GM18519 (cell line): ENCODE measurements around the gene PTPRE.

Experiments used
- ATAC-seq: cut with Tn5 transposase; IDR thresholded peaks from one replicate; pipeline ENCODE4 v1.9.1; 2021; ENCODE audit warnings: mild to moderate bottlenecking, moderate library complexity; ENCODE audit not compliant: unreplicated experiment, low FRiP score

The PTPRE gene

DNA sequence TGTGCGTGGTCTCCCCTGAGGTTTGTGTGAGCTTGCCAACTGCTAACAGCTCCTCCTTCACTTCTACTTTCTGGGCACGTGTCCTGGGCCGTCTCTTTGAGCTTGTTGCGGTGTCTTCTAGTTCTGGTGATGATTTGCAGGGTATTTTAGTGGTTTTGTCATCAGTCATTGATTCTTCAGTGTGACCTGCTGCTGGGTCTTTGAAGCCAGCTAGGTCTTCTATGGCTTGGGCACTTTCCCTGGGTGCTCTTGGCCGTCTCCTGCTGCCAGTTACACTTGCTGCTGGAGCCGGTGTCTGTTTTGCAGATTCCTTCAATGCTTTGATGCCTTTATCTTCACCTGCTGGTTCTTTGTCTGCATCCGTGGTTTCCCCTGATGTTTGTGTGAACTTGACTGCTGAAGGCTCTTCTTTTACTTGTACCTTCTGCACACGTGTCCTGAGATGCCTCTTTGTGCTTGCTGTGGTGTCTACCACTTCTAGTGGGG is 196.4 kb downstream of the PTPRE start:
- no peak for ATAC-seq

DNA sequence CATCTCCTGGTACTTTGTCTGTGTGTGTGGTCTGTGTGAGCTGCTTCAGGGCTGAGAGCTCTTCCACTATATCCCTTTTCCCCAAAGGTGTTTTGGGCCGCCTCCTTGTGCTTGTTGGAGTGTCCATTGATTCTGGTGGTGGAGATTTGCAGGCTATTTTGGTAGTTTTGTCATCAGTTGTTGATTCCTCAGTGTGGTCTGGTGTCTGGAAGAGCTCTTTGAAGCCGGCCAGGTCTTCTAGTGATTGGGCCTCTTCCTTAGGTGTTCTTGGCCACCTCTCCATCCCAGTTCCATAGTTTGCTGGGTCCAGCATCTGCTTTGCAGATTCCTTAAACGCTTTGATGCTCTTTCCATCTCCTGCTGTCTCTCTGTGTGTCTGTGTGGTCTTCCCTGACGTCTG is 198.5 kb downstream of the PTPRE start:
- ATAC-seq = no peak

DNA sequence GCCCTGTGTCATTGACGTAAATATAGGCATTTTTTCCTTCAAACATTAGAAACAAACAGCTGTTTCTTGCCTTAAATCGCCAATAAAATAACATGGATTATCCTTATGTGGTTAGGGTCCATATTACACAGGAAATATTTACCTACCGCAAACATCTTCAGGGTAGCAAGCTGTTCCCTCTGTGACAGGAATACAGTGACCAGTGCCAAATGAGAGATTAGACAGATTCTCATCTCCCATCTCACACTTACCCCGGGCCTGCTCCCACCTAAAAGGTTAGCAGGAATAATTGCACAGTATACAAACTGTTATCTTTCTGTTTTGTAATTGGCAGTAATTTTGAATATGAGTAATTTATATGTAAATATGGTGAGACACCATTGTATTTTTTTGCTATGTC is 202.8 kb downstream of the PTPRE start:
- ATAC-seq = no peak

DNA sequence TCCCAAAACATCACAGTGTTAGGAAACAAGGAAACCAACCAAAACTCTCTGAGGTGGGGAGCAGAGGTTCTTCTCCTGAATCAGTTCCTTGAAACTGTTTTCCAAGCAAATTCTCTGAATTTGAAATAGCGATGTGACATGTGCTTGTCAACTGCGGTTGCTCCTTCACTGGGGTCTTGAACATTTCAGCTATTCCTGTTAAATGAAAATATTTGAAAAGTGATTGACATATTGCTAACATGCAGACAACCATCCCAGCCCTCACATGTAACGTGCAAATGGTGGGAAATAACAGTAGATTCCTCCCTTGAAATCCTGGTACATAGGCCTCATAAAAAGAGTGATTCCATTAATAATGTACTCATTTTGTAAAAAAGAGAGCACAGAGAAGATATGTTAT is 203.4 kb downstream of the PTPRE start:
- no peak for ATAC-seq

DNA sequence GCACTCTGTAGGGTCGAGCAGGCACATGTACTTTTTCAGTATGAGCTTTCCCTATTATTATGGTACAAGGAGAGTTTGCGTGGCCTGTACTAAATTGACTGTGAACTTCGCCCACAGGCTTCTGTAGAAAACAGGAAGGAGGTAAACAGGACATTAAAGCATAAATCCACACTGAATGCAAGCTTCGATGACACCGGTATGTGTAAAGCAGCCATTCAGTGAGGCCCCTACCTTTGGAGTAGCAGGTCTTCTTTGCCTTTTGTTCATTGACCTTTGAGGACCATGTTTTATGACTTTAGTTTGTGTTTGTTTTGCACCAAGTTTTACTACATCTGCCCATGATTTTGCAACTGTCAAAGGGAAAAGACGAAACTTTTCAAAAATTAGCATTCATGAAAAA is 204.8 kb downstream of the PTPRE start:
- no peak for ATAC-seq

DNA sequence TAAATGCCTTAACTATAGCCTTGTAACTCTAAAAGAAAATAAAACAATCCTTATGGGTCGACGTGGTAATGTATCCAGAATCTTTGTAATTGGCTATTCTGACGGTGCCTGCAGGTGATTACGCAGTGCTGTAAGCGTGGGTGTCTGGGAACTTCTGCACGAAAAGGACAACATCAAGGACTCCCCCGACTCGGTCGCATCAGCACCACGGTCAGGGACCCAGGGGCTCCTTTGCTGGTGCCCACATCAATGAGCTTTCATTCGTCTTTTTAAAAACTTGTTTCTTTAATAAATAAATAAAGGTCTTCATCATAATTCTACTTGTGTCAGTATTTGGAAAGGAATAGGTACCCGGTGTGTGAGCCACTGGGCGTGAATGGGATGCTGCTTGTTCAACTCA is 206.1 kb downstream of the PTPRE start:
- ATAC-seq = no peak

DNA sequence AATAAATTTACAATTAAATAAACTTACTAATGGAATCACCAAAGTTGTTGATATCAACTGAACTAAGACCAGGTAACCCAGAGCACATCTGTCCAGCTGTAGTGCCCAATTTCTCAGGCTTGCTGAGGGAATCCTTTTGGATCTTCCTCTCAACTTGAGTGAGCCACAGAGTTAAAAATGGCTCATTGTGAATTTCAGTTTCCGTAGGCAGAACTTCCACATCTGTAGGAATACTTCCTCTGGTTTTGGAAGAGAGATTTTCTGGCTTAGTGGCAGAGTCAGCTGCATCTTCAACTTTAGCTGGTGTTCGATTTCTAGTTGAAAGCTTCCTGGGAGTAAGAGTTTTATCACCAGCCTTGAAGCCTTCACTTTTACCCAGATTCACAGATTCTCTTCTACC is 208.0 kb downstream of the PTPRE start:
- ATAC-seq = no peak

DNA sequence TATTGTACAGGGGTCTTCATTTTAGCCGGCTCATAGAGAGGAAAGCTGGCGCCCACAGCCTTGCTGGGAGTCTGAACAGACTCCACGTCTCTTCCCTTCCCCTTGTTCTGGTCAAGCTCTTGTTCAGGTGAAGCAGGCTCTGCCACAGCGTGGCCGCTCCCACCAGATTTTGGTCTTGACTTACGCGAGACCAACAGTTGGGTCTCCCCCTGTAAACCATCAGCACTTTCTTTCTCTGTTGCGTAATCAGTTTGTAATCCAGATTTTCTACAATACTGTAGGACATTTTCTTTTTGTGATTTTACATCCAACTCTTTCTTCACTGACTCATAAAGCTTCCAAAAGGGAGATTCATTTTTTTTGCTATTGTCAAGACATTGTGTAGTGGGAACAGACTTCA is 208.5 kb downstream of the PTPRE start:
- no peak for ATAC-seq

DNA sequence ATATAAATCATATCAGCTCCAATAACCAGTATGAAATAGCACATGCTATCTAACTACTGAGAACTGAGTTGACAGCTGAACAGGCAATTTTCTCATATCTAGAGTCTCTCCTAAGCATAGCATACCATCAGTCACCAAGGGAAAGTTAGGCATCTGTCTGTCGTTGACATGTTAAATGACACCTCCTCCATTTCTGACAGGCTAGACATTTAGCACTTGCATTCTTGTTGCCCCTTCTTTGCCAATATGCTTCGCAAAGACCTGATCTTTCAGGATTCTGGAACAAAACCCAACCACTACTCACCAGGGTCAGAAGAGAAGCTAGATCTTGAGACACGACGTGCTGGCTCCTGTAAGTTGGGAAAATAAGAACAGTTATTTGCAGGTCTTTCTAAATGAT is 209.3 kb downstream of the PTPRE start:
- no peak for ATAC-seq

DNA sequence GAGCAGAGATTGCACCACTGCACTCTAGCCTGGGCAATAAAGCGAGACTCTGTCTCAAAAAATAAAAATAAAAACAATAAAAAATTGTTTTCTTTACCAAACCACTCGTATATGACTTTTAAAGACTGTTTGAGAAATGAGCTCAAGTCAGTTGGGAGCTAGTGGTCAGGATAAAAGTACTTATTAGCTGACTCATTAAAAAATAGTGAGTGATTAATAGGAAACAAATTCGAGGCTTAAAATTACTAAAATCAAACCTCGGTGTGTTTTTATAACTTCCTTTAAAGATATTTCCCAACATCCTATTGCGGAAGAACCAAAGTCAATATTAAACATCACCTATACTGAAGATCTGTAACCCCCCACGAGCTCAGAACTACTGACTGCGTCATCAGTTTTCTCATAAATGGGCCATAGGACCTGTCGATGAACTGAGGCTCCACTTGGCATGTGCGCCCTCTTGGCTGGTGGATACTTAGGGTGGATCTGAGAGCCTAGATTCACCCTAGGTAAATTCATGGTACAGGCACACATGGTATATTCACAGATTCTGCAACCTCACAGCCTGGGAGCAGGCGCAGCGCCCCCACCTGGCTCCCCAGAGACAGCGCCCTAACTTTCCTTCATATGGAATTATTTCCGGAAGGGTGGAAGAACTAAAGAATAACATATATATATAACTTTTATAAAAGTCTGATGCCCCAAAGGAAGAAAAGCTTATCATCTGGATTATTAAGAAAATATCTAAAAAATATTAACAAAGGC is 210.1 kb downstream of the PTPRE start:
- no peak for ATAC-seq

DNA sequence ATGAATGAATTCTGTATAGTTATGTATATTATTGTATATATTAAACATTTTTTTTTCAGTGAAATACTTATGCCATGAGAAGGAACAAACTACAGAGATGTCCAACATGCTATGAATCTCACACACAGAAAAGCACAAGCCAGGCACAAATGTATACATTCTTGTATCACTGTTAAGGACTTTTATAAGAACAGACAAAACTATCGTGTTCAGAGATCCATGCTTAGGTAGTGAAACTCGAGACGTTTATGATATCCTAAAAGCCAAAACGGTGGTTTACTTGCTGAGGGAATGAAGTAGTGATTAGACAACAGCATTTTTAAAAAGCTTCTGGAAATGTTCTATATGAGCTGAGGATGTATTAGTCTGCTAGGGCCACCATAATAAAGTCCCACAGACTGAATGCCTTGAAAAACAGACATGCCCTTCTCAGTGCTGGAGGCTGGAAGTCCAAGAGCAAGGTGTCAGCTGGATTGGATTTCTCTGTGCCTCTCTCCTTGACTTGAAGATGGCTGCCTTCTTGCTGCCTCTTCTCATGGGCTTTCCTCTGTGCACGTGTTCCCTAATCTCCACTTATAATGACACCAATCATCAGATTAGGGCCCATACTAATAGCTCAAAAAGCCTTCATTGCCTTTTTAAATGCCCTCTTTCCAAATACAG is 215.0 kb downstream of the PTPRE start:
- no peak for ATAC-seq

DNA sequence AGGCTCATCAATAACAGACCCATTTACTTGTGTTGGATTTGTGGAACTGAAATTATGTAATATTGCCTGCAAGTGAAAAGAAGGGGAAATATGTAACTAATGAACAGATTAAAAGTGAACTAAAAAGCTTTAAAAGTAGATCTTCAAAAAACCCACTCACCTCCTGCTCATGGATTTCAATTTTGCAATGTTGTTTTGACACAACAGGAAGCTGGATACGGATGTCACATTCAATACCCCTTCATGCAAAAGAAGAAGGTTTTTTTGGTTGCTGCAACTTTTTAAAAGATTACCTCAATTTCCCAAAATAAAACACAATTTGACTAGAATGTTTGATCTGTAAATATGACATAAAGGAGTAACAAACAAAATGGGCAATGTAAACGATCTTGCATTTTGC is 216.0 kb downstream of the PTPRE start:
- no peak for ATAC-seq

DNA sequence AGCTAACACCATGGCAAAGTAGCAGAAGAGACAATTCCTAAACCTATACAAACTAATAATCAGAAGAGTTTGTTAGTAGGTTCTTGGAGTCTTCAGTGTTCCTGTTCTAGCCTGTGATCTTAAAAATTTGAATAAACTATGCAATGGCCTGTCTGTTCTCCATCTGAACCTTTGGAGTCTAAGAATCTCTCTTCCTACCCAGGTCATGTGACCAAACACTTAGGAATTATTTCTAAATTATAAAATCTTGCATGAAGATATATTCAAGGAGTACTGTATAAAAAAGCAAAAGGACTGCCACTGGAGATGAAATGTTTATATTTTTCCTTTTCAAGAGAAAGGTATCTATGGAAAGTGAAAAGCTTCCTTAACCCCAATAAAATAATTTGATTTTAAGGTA is 216.9 kb downstream of the PTPRE start:
- ATAC-seq = no peak

DNA sequence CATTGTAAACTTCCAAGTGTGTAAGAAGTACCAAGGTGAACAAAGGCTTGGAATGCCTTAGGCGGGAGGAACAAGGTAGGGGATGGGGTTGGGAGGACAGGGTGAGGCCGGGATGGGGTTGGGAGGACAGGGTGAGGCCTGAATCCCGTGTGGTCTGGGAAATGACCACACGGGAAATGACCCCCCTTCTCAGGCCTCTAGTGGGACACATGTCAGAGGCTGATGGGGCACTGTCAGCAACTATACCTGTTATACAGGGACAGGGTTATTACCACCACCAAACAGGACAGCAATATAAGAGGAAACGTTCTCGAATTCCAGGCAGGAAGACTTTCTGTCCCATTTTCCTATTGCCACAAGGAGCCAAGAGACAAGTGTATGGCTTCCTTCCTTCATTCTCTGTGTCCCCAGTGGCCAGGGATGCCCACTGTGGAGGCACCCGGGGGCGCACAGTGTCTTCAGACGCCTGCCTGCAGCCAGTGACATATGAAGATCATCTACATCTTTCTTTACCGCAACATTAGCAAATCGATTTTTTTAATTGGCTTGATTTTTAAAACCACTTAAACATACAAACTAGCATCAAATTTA is 218.0 kb downstream of the PTPRE start:
- no peak for ATAC-seq

DNA sequence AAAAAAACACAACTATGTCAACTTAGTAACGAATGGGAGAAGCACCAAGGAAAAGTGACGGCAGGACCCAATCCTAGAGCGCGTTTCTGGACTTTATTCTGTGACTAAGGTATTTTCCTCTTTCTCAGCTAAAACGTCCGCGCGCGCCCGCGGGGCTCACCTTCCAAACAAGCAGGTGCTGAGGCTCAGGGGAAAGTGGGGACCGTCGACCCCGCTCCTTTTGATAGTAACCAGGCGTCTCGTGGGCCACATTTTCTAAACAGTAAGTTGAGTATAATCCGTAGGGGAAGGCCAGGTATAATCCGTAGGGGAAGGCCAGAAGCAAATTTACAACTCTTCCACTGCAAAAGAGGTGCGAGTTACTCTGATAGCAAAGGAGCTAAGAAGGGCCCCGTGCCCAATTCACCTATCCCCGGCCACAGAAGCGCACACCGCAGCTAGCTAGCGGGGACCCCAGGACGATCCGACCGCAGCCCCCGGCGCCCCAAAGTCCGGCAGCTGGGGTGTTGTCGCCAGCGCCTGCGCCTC is 218.6 kb downstream of the PTPRE start:
- ATAC-seq = no peak

DNA sequence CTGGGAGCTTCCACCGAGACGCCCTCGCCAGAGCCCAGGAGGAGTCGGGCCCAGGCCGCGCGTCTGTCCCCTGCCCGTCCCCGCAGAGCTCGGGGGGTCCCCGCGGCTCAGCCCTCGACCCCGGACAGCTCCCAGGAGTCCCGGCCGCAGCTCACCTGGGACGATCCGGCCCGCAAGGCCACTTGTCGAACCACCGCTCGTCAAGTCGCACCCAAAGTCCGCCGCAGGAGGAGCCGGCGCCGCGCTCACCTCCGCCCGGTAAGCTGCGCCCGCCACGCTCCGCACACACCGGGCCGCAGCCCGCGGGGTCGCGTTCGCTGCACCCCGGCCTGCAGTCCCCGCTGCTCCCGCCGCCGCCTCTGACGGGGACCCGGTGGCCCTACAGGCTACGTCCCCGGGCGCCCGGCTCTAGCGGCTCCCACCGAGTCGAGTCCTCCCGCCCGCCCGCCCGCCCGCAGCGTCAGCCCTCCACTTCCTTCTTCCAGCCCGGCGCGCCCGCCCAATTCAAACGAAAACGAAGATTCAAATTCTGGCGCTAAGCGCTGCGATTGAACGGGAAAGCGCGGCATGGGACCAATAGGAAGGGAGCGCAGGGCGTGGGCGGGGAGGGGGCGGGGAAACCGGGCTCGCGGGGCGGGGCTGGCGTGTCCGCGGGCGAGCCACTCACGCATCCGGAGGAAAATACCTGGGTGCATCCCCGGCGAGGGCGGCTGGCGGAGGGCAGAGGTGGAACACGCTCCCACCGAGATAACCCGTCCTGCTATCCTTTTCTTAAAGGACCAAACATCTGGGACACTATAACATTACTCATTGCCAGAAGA is 219.3 kb downstream of the PTPRE start, which contains the start of gene MKI67:
Gene MKI67, minus strand, starts transcription at position 480 of the 821 bp plus-strand sequence. CDS start 756 bp downstream, outside the sequence.
- peak; percentile 78 for ATAC-seq

DNA sequence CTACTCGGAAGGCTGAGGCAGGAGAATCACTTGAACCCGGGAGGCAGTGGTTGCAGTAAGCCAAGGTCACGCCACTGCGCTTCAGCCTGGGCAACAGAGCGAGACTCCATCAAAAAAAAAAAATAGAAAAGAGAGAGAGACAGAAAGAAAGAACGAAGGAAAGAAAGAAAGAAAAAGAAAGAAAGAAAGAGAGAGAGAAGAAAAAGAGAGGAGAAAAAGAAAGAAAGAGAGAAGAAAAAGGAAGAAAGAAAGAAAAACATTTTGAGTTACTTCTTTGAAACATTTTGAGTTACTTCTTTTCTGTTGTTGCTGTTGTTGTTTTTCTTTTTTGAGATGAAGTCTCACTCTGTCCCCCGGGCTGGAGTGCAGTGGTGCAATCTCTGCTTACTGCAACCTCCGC is 221.7 kb downstream of the PTPRE start:
- ATAC-seq = no peak

DNA sequence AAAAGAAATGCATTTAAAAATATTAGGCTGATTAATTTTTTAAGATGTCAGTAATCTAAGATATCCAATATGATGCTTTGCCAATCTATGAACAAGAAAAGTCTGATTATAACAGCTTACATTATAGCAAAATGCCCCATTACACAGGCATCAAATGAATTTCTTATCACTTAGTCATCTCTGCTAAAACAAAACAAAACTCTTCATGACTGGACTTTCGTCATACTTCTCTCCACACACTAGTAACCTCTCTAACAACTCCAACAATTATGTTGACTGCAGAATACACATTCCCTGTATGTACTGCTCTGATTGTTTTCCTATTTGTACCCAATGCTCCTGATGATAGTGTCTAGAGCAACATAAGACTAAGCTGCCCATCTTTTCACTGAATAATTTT is 223.1 kb downstream of the PTPRE start:
- no peak for ATAC-seq
